Transverse colon (tissue), 4 donors: Measurements from ENCODE around the gene SLC25A25. TPM values are rescaled to one million over a fixed set of nuclear protein-coding genes. Genes with fewer than 3 reads are reported as not detected.

ENCODE experiments used
- DNase-seq: peaks from one replicate; pipeline ENCODE4 v3.0.0-alpha.2; 2019
- H3K27ac ChIP-seq, 4 donors: fragments of 200-600 bp; sonication (generic); 2 replicates each; pipeline ENCODE4 v1.5.1; 2016 to 2018; ENCODE audit warnings: inconsistent platforms in 4 of 4
- H3K27me3 ChIP-seq: fragments of 200-600 bp; sonication (generic); 2 replicates; pipeline ENCODE4 v1.5.1; 2017; ENCODE audit warnings: inconsistent platforms
- H3K36me3 ChIP-seq, 4 donors: fragments of 200-600 bp; sonication (generic); 2 replicates each; pipeline ENCODE4 v1.5.1; 2017 to 2019; ENCODE audit warnings: inconsistent platforms in 4 of 4
- H3K4me1 ChIP-seq, 4 donors: fragments of 200-600 bp; sonication (generic); 2 replicates each; pipeline ENCODE4 v1.5.1; 2017 to 2020; ENCODE audit warnings: inconsistent platforms in 4 of 4
- H3K4me3 ChIP-seq, 4 donors: fragments of 200-600 bp; sonication (generic); 1 replicate in 1 of 4; 2 replicates in 3 of 4; pipeline versions ENCODE4 v1.5.1 to v1.6.1; 2017 to 2019; ENCODE audit warnings: inconsistent platforms in 4 of 4
- H3K9me3 ChIP-seq, 2 donors: fragments of 200-600 bp; sonication (generic); 2 replicates each; pipeline ENCODE4 v1.5.1; 2017 to 2019; ENCODE audit warnings: inconsistent platforms in 2 of 2
- EP300 ChIP-seq: sonication (generic); formaldehyde crosslinking; IDR thresholded peaks from one replicate; pipeline ENCODE4 v1.6.1; 2017; ENCODE audit warnings: antibody characterized with exemption, low read depth
- POLR2A ChIP-seq: fragments of 450-650 bp; IDR thresholded peaks from one replicate; pipeline ENCODE4 v1.6.1; 2016; ENCODE audit warnings: antibody characterized with exemption, mild to moderate bottlenecking, moderate library complexity
- POLR2AphosphoS5 ChIP-seq, 3 donors: sonication (generic); formaldehyde crosslinking; IDR thresholded peaks; one replicate each; pipeline ENCODE4 v1.6.1; 2016; ENCODE audit warnings: antibody characterized with exemption in 3 of 3
- WGBS, 2 donors: methylation state at CpG; one replicate each; pipeline ENCODE4 v1.1.5; 2018; ENCODE audit warnings: low coverage in 1 of 2; 5-methylcytosine and 5-hydroxymethylcytosine counted together
- in situ Hi-C, 4 donors: fragments of 200-750 bp; cut with MboI; loops; one replicate each; pipeline versions ENCODE4 v1.15.0 to v1.15.1; 2017; ENCODE audit warnings: low sequenced_read_pairs in 3 of 4, low pct_ligation_motif_present in 1 of 4, low pct_unique_long_range_greater_than_20kb in 1 of 4
- intact Hi-C: fragments of 100-400 bp; cut with DNase I; formaldehyde crosslinking; loops from one replicate; pipeline ENCODE4 v1.15.1; 2023; ENCODE audit warnings: low total_unique reads
- total RNA-seq, 4 donors: library from RNA; depleted of rRNA; stranded (reverse); fragments of >200 nt; gene quantifications; one replicate each; pipeline ENCODE4 v1.1.0, GENCODE V29; 2016
- TF ChIP-seq, protein P1 (sequence below), 5 experiments: fragments of 200-600 bp in 3 of 5; fragments of 450-650 bp in 2 of 5; sonication (generic) in 3 of 5; IDR thresholded peaks; 1 replicate in 2 of 5; 2 replicates in 3 of 5; pipeline ENCODE4 v1.5.1; 2016 to 2017; ENCODE audit warnings: antibody characterized with exemption in 5 of 5, inconsistent platforms in 3 of 5, mild to moderate bottlenecking in 2 of 5, moderate library complexity in 1 of 5

The SLC25A25 gene
- total RNA-seq, 4 donors from 2014 or later: 25.5 to 35.5 (median 32.5) TPM

DNA sequence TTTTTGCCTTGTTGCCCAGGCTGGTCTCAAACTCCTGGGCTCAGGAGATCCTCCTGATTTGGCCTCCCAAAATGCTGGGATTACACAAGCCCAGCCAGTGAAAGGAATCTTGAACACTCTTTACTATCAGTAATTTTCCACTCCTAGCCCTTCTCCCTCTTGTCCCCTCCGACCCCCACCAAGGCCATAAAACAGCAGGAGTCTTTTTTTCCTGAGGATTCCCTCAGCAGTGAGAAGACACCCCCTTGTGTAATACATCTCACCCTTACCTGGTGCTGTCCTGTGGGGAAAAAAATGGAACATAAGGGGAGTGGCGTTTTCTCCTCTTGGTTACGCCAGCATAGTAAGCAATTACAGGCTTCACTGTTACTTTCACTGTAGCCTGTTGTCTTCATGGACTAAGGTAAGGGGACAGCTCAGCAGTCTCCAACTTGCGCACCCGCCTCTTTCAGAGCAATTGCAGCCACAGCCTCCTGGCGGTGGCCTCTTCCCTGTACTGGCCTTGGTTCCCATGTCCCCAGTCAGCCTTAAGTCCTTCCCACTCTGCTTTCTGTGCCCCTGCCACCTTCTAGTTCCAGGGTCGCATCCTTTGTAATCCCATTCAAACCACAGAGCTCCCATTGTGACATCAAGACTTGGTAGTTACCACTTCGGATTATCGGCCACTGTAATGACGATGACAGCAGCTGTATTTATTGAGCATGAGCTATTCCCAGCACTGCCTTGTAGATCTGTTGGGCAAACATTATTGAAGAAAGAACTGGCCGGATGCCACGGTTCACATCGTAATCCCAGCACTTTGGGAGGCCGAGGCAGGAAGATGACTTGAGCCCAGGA, 10.9 kb upstream of the SLC25A25 start:
- TF ChIP-seq POLR2AphosphoS5 (IDR thresholded peaks at IDR 0.05): peak in 2 of 3 donors; percentile 16 to 39
- no peak for TF ChIP-seq POLR2A
- TF ChIP-seq, protein P1, sequence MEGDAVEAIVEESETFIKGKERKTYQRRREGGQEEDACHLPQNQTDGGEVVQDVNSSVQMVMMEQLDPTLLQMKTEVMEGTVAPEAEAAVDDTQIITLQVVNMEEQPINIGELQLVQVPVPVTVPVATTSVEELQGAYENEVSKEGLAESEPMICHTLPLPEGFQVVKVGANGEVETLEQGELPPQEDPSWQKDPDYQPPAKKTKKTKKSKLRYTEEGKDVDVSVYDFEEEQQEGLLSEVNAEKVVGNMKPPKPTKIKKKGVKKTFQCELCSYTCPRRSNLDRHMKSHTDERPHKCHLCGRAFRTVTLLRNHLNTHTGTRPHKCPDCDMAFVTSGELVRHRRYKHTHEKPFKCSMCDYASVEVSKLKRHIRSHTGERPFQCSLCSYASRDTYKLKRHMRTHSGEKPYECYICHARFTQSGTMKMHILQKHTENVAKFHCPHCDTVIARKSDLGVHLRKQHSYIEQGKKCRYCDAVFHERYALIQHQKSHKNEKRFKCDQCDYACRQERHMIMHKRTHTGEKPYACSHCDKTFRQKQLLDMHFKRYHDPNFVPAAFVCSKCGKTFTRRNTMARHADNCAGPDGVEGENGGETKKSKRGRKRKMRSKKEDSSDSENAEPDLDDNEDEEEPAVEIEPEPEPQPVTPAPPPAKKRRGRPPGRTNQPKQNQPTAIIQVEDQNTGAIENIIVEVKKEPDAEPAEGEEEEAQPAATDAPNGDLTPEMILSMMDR (IDR thresholded peaks at IDR 0.05): peak in 3 of 5 experiments; percentile 20 to 50 (median 37)
- Histone ChIP-seq H3K27me3 (no peaks in the 10 kb centered on the region), H3K4me3 (no peak overlapping the region), H3K36me3 (no peaks in the 10 kb centered on the region), H3K9me3 (no peaks in the 10 kb centered on the region), H3K4me1 (peaks cover 26 to 79% (median 44%) of the 10 kb centered on the region in 4 donors), H3K27ac (peak overlapping the region; percentile 68 to 81 (median 74))
- WGBS, 2 donors: 52 to 55% methylated on average over 2 to 14 of the region's 14 CpGs
- peak; percentile 80 for DNase-seq
- intact Hi-C loops (no loop called here), in situ Hi-C loops (no loop called here)

DNA sequence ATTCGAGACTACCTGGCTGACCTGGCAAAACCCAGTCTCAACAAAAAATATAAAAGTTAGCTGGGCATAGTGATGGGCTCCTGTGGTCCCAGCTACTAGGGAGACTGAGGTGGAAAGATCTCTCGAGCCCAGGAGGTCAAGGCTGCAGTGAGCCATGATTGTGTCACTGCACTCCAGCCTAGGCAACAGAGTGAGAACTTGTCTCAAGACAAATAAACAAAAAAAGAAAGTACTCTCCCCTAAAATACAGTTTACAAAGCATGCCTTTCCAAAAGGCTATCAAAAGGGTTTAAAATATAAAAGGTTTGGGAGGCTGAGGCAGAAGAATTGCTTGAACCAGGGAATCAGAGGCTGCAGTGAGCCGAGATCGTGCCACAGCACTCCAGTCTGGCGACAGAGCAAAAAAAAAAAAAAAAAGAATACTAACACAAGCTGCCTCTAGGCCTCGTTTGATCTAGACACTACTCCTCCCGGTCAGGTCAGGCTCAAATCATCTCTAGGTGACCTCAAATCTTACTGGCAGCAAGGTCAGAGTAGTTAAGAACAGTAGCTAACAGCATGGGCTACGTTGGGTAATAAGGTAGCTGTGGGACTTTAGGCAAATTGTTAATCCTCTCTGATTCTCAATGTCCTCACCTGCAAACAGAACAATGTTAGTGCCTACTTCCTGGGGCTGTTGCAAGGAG, 10.2 kb upstream of the SLC25A25 start:
- Histone ChIP-seq H3K27me3 (no peaks in the 10 kb centered on the region), H3K9me3 (no peaks in the 10 kb centered on the region), H3K36me3 (no peaks in the 10 kb centered on the region), H3K4me1 (peaks cover 26 to 81% (median 44%) of the 10 kb centered on the region in 4 donors), H3K27ac (peak overlapping the region; percentile 68 to 81 (median 74)), H3K4me3 (no peak overlapping the region)
- in situ Hi-C loops (no loop called here), intact Hi-C loops (no loop called here)
- no peak for DNase-seq
- 56 to 64% methylated on average over 6 to 8 of the region's 8 CpGs for WGBS, 2 donors
- TF ChIP-seq, protein P1 (IDR thresholded peaks at IDR 0.05): no peak
- TF ChIP-seq EP300 (no peak), POLR2A (no peak), POLR2AphosphoS5 (IDR thresholded peaks at IDR 0.05) (no peak)

DNA sequence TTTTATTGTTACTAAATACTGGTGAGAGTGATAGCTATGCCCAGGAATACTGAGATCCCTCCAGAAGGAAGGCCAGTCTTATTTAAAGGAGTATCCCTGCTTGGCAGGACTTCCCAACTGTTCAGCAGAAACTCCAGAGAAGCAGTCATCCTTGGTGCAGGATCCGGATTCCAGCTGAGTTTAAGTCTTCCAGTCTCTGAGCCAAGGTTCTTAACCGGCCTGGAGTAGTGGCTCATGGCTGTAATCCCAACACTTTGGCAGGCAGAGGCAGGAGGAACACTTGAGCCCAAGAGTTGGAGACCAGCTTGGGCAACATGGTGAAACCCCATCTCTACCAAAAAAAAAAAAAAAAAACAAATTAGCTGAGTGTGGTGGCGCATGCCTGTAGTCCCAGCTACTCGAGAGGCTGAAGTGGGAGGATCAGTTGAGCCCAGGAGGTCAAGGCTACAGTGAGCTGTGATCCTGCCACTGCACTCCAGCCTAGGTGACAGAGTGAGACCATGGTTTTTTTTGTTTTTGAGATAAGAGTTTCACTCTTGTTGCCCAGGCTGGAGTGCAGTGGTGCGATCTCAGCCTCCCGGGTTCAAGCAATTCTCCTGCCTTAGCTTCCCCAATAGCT, 8.6 kb upstream of the SLC25A25 start:
- H3K27ac ChIP-seq: peak overlapping the region; percentile 34 to 79 (median 60)
- TF ChIP-seq EP300 (no peak), POLR2A (no peak), POLR2AphosphoS5 (IDR thresholded peaks at IDR 0.05) (no peak)
- TF ChIP-seq, protein P1 (IDR thresholded peaks at IDR 0.05): no peak
- peaks cover 26 to 86% (median 44%) of the 10 kb centered on the region in 4 donors for H3K4me1 ChIP-seq

More for the DNA sequence above, 8.6 kb upstream of the SLC25A25 start:
- no peaks in the 10 kb centered on the region for H3K36me3 ChIP-seq
- H3K4me3 ChIP-seq: no peak overlapping the region
- no peak for DNase-seq
- H3K27me3 ChIP-seq: no peaks in the 10 kb centered on the region
- in situ Hi-C loops (no loop called here), intact Hi-C loops (no loop called here)
- 87 to 100% methylated on average over 1 to 6 of the region's 6 CpGs for WGBS, 2 donors
- no peaks in the 10 kb centered on the region for H3K9me3 ChIP-seq
